Measurements from ENCODE around the gene PSORS1C2.

- TF ChIP-seq CTCF (IDR thresholded peaks at IDR 0.05): no peak
- TF ChIP-seq POLR2A (IDR thresholded peaks at IDR 0.05): no peak
These were observed 13.7 kb downstream of the PSORS1C2 start for GRCh38 chr6:31125162-31125561.
